HS-27A (cell line): ENCODE results near the gene C19orf85.
A peak's percentile ranks its signal among the peaks of the same experiment; 100 is the strongest.
"Not testable (repeated sequence)": the region's sequence is repeated elsewhere in the genome, so short reads cannot be mapped to it uniquely, and the experiment has no call there.

Source experiments
- DNase-seq: peaks from one replicate; pipeline ENCODE4 v3.0.0-alpha.2; 2012; ENCODE audit warnings: low read depth, missing footprints

C19orf85 gene

GRCh38 chr19:55440411-55441105 lies 24.0 kb downstream of the C19orf85 start:
- DNase-seq: no peak

- no peak for DNase-seq
These were observed 25.5 kb downstream of the C19orf85 start for GRCh38 chr19:55439052-55439451.

GRCh38 chr19:55437410-55437809 lies 27.1 kb downstream of the C19orf85 start:
- no peak for DNase-seq

- DNase-seq: no peak
These were observed 27.7 kb downstream of the C19orf85 start for GRCh38 chr19:55436847-55437246.

- no peak for DNase-seq
These were observed 29.5 kb downstream of the C19orf85 start for GRCh38 chr19:55435020-55435419.

- DNase-seq: no peak
These were observed 30.1 kb downstream of the C19orf85 start for GRCh38 chr19:55434356-55434919.

- no peak for DNase-seq
These were observed 31.3 kb downstream of the C19orf85 start for GRCh38 chr19:55433292-55433691.

- DNase-seq: no peak
These were observed 32.2 kb downstream of the C19orf85 start for GRCh38 chr19:55432241-55432959.

- DNase-seq: no peak
These were observed 33.4 kb downstream of the C19orf85 start for GRCh38 chr19:55431183-55431582.

- DNase-seq: no peak
These were observed 38.5 kb downstream of the C19orf85 start for GRCh38 chr19:55426042-55426441.

- DNase-seq: no peak
These were observed 40.0 kb downstream of the C19orf85 start for GRCh38 chr19:55424518-55424917.

- DNase-seq: no peak
These were observed 41.1 kb downstream of the C19orf85 start for GRCh38 chr19:55423225-55424005.

GRCh38 chr19:55421281-55421680 lies 43.3 kb downstream of the C19orf85 start:
- DNase-seq: not testable (repeated sequence)

GRCh38 chr19:55419624-55420236 lies 44.8 kb downstream of the C19orf85 start:
- DNase-seq: no peak

- DNase-seq: no peak
These were observed 45.4 kb downstream of the C19orf85 start for GRCh38 chr19:55419103-55419502.

- DNase-seq: peak; percentile 77
These were observed 46.4 kb downstream of the C19orf85 start for GRCh38 chr19:55418185-55418584.
